IMR-90 (cell line): Measurements from ENCODE around the gene CDC34. TPM values are rescaled to one million over a fixed set of nuclear protein-coding genes. Genes with fewer than 3 reads are reported as not detected.

ENCODE experiments used
- ATAC-seq: fragments of 200-7000 bp; cut with Tn5 transposase; 2 replicates; pipeline ENCODE4 v1.9.1; 2020; ENCODE audit warnings: low read depth, mild to moderate bottlenecking, moderate library complexity
- BruUV-seq: library from RNA; stranded (reverse); fragments of 400-500 nt; replicated peaks from 2 replicates; lab custom pipeline; 2021; lab: Mats Ljungman, UMichigan
- CTCF ChIA-PET: fragments of 300-600 bp; formaldehyde crosslinking; extraction: SDS; loops from one replicate; lab custom pipeline; 2021; ENCODE audit warnings: antibody characterized with exemption; lab: Yijun Ruan, JAX
- POLR2A ChIA-PET: fragments of 300-600 bp; sonication (Branson Sonifier 250); formaldehyde crosslinking; loops from one replicate; lab custom pipeline; 2022; ENCODE audit warnings: antibody characterized with exemption; ENCODE audit not compliant: unreplicated experiment; lab: Charles Lee
- DNase-seq: peaks from one replicate; pipeline ENCODE4 v3.0.0; 2013
- H2AFZ ChIP-seq: replicated peaks from 2 replicates; pipeline ENCODE3; 2013; ENCODE audit warnings: low read length, mild to moderate bottlenecking; ENCODE audit not compliant: poor library complexity
- H2AK5ac ChIP-seq: 2 replicates; pipeline ENCODE4 v1.6.1; 2013; ENCODE audit warnings: low read depth, low read length, inconsistent platforms
- H2AK9ac ChIP-seq: replicated peaks from 2 replicates; pipeline ENCODE3; 2013; ENCODE audit warnings: mild to moderate bottlenecking, low read depth, low read length, moderate library complexity; ENCODE audit not compliant: poor library complexity
- H2BK120ac ChIP-seq: 2 replicates; pipeline ENCODE4 v1.6.1; 2013; ENCODE audit warnings: low read depth, low read length, inconsistent platforms
- H2BK15ac ChIP-seq: 3 replicates; pipeline ENCODE4 v1.6.1; 2013; ENCODE audit warnings: low read depth, low read length, inconsistent platforms
- H2BK20ac ChIP-seq: 2 replicates; pipeline ENCODE4 v1.6.1; 2013; ENCODE audit warnings: low read depth, mild to moderate bottlenecking, inconsistent platforms, low read length, moderate library complexity
- H2BK5ac ChIP-seq: 2 replicates; pipeline ENCODE4 v1.6.1; 2013; ENCODE audit warnings: mild to moderate bottlenecking, low read depth, low read length, inconsistent platforms; ENCODE audit not compliant: poor library complexity, severe bottlenecking
- H3K14ac ChIP-seq: replicated peaks from 2 replicates; pipeline ENCODE4 v1.6.1; 2013; ENCODE audit warnings: low read depth, low read length, inconsistent platforms
- H3K18ac ChIP-seq: 2 replicates; pipeline ENCODE4 v1.6.1; 2013; ENCODE audit warnings: low read depth, low read length, control low read depth
- H3K23ac ChIP-seq: 2 replicates; pipeline ENCODE4 v1.6.1; 2013; ENCODE audit warnings: low read depth, low read length, inconsistent platforms
- H3K27ac ChIP-seq: 2 replicates; pipeline ENCODE4 v1.5.1; 2013; ENCODE audit warnings: mild to moderate bottlenecking, control low read depth, low read length; ENCODE audit not compliant: insufficient read depth
- H3K27me3 ChIP-seq: 2 replicates; pipeline ENCODE4 v1.6.1; 2013; ENCODE audit warnings: low read length; ENCODE audit not compliant: control insufficient read depth, insufficient read depth
- H3K36me3 ChIP-seq: 2 replicates; pipeline ENCODE4 v1.6.1; 2013; ENCODE audit warnings: low read length, mixed read lengths; ENCODE audit not compliant: control insufficient read depth, insufficient read depth
- H3K4ac ChIP-seq: 2 replicates; pipeline ENCODE4 v1.6.1; 2013; ENCODE audit warnings: low read depth, low read length, inconsistent platforms
- H3K4me1 ChIP-seq: 2 replicates; pipeline ENCODE4 v1.6.1; 2013; ENCODE audit warnings: low read length, mixed read lengths; ENCODE audit not compliant: control insufficient read depth, insufficient read depth
- H3K4me2 ChIP-seq: 2 replicates; pipeline ENCODE4 v1.6.1; 2013; ENCODE audit warnings: low read depth, mild to moderate bottlenecking, control low read depth, low read length, moderate library complexity
- H3K4me3 ChIP-seq: 2 replicates; pipeline ENCODE4 v1.5.1; 2013; ENCODE audit warnings: low read depth, mild to moderate bottlenecking, control low read depth, low read length, moderate library complexity; ENCODE audit not compliant: insufficient read depth
- H3K56ac ChIP-seq: 2 replicates; pipeline ENCODE4 v1.6.1; 2013; ENCODE audit warnings: low read length, inconsistent platforms; ENCODE audit not compliant: insufficient read depth; ENCODE audit errors: extremely low read depth
- H3K79me1 ChIP-seq, 2 experiments: 2 replicates each; pipeline ENCODE4 v1.6.1; 2013; ENCODE audit warnings: low read length in 2 of 2, inconsistent platforms in 1 of 2, low read depth in 1 of 2
- H3K9ac ChIP-seq: 2 replicates; pipeline ENCODE4 v1.6.1; 2013; ENCODE audit warnings: low read depth, low read length, control low read depth
- H3K9me1 ChIP-seq: 2 replicates; pipeline ENCODE4 v1.6.1; 2013; ENCODE audit warnings: low read length, inconsistent platforms; ENCODE audit not compliant: insufficient read depth
- H3K9me3 ChIP-seq: 2 replicates; pipeline ENCODE4 v1.6.1; 2013; ENCODE audit warnings: low read length; ENCODE audit not compliant: control insufficient read depth, insufficient read depth
- H4K20me1 ChIP-seq: 2 replicates; pipeline ENCODE4 v1.6.1; 2013; ENCODE audit warnings: low read length, inconsistent platforms; ENCODE audit not compliant: insufficient read depth
- H4K5ac ChIP-seq: 2 replicates; pipeline ENCODE4 v1.6.1; 2013; ENCODE audit warnings: mild to moderate bottlenecking, low read depth, low read length, control low read depth
- H4K8ac ChIP-seq, 2 experiments: 2 replicates each; pipeline ENCODE4 v1.6.1; 2013; ENCODE audit warnings: low read depth in 2 of 2, low read length in 2 of 2, control low read depth in 1 of 2, inconsistent platforms in 1 of 2
- H4K91ac ChIP-seq: 2 replicates; pipeline ENCODE4 v1.6.1; 2013; ENCODE audit warnings: low read depth, low read length, inconsistent platforms; ENCODE audit not compliant: insufficient read depth
- BHLHE40 ChIP-seq: fragments of 150-350 bp; IDR thresholded peaks from 2 replicates; pipeline ENCODE4 v1.6.1; 2016; ENCODE audit warnings: mild to moderate bottlenecking, low read depth, low read length
- CEBPB ChIP-seq: IDR thresholded peaks from 2 replicates; pipeline ENCODE4 v1.6.1; 2012; ENCODE audit warnings: low read depth, low read length, improper control_type of control experiment
- CHD1 ChIP-seq: IDR thresholded peaks from 2 replicates; pipeline ENCODE4 v1.6.1; 2012; ENCODE audit warnings: low read depth, low read length, improper control_type of control experiment
- FOS ChIP-seq: fragments of 150-350 bp; IDR thresholded peaks from 2 replicates; pipeline ENCODE4 v1.6.1; 2016; ENCODE audit warnings: low read depth, low read length
- MAFK ChIP-seq: IDR thresholded peaks from 2 replicates; pipeline ENCODE4 v1.6.1; 2012; ENCODE audit warnings: low read depth, low read length, improper control_type of control experiment
- MAZ ChIP-seq: IDR thresholded peaks from 2 replicates; pipeline ENCODE4 v1.6.1; 2012; ENCODE audit warnings: low read depth, mild to moderate bottlenecking, low read length, improper control_type of control experiment, moderate library complexity, borderline replicate concordance
- MXI1 ChIP-seq: IDR thresholded peaks from 2 replicates; pipeline ENCODE4 v1.6.1; 2012; ENCODE audit warnings: low read depth, mild to moderate bottlenecking, low read length, moderate library complexity, borderline replicate concordance
- NFE2L2 ChIP-seq: fragments of 150-350 bp; IDR thresholded peaks from 2 replicates; pipeline ENCODE4 v1.6.1; 2016; ENCODE audit warnings: low read depth, mild to moderate bottlenecking, low read length
- POLR2A ChIP-seq: IDR thresholded peaks from 2 replicates; pipeline ENCODE4 v1.6.1; 2012; ENCODE audit warnings: mild to moderate bottlenecking, low read depth, low read length
- RAD21 ChIP-seq: IDR thresholded peaks from 2 replicates; pipeline ENCODE4 v1.6.1; 2012; ENCODE audit warnings: low read length, improper control_type of control experiment
- RFX5 ChIP-seq: IDR thresholded peaks from 2 replicates; pipeline ENCODE4 v1.8.0; 2012; ENCODE audit warnings: low read depth, mild to moderate bottlenecking, low read length, moderate library complexity
- SMC3 ChIP-seq: fragments of 150-350 bp; IDR thresholded peaks from 2 replicates; pipeline ENCODE4 v1.6.1; 2016; ENCODE audit warnings: low read depth, mild to moderate bottlenecking, antibody characterized with exemption, low read length, moderate library complexity
- WGBS, 2 experiments: methylation state at CpG; one replicate each; pipeline versions ENCODE4 v1.1.5 to v1.1.7; 2013; ENCODE audit warnings: missing lambda C conversion rate in 2 of 2; ENCODE audit not compliant: insufficient read length in 1 of 2; ENCODE audit errors: extremely low coverage in 2 of 2; 5-methylcytosine and 5-hydroxymethylcytosine counted together
- dilution Hi-C: fragments of 300-500 bp; cut with HindIII; formaldehyde crosslinking; loops from one replicate; pipeline ENCODE4 v1.14.3; 2018; ENCODE audit warnings: low sequenced_read_pairs; ENCODE audit not compliant: unreplicated experiment
- in situ Hi-C: fragments of 300-500 bp; cut with MboI; formaldehyde crosslinking; loops from 3 replicates; pipeline ENCODE4 v1.14.3; 2019; ENCODE audit warnings: low sequenced_read_pairs, inconsistent platforms, mixed read lengths
- intact Hi-C: fragments of 100-400 bp; cut with micrococcal nuclease; formaldehyde crosslinking; loops from 2 replicates; pipeline ENCODE4 v1.10.0; 2022
- polyA plus RNA-seq, 3 experiments: library from polyadenylated mRNA; depleted of rRNA; stranded (reverse); fragments of >200 nt; gene quantifications; 2 replicates each; pipeline ENCODE4 v1.2.3, GENCODE V29; 2012; ENCODE audit warnings: low replicate concordance in 1 of 3
- total RNA-seq: library from RNA; depleted of rRNA; stranded (reverse); fragments of >200 nt; gene quantifications from 2 replicates; pipeline ENCODE4 v1.2.3, GENCODE V29; 2012
- TF ChIP-seq, protein P1 (sequence below): conservative IDR thresholded peaks from 2 replicates; pipeline ENCODE4 v1.5.1; 2012; ENCODE audit warnings: mild to moderate bottlenecking, low read depth, low read length, improper control_type of control experiment
- TF ChIP-seq, protein P2 (sequence below): fragments of 150-350 bp; IDR thresholded peaks from 2 replicates; pipeline ENCODE4 v1.6.1; 2017; ENCODE audit warnings: mild to moderate bottlenecking, antibody characterized with exemption, low read length, low read depth

CDC34 gene
- total and polyA plus RNA-seq, 2 of the 4 experiments (the other 2 are of a cell fraction), result 35.7 to 68.9 TPM

DNA sequence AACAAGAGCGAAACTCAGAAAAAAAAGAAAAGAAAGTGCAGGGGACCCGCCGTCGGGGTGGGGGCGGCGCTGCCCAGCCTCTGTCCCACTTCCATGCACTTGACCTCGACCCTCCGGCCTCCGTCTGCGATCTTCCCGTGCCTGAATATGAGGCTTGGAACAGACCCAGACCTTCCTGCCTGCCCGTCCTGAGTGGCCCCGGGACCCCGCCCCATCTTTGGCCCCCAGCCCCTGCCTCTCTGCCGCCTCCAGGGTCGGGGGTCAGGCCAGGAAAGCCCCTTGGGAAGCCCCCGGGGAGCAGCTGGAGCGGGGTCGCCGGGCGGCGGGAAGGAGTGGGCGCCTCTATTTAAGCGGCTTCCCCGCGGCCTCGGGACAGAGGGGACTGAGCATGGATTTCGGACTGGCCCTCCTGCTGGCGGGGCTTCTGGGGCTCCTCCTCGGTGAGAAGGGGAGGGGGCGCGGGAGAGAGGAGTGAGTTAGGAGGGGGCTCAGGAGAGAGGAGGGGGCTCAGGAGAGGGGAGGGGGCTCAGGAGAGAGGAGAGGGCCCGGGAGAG is 35.4 kb upstream of the CDC34 start, which contains the start of gene MADCAM1:
TSS of gene MADCAM1 (plus strand) at position 375 of the 554 bp plus-strand sequence. CDS start at position 389, 14 bp downstream.
- Histone ChIP-seq H3K9me1 (no peaks in the 10 kb centered on the region), H3K4me2 (no peak within 1 kb of the TSS), H4K5ac (no peak within 1 kb of the TSS), H4K8ac (no peak within 1 kb of the TSS), H3K79me1 (no peaks in the 10 kb centered on the region), H3K36me3 (no peaks in the 10 kb centered on the region), H3K14ac (no peak within 1 kb of the TSS), H2AK9ac (peak within 1 kb of the TSS; percentile 55), H3K27me3 (peaks cover 32% of the 10 kb centered on the region), H2AK5ac (no peak within 1 kb of the TSS), H3K18ac (no peak within 1 kb of the TSS), H3K9me3 (no peaks in the 10 kb centered on the region), H3K56ac (no peak within 1 kb of the TSS), H3K4me1 (no peaks in the 10 kb centered on the region; the same call in 1 of the 2 replicates), H4K91ac (no peak within 1 kb of the TSS), H3K4me3 (no peak within 1 kb of the TSS), H2BK15ac (no peak within 1 kb of the TSS), H3K9ac (no peak within 1 kb of the TSS), H3K23ac (no peak within 1 kb of the TSS), H2BK20ac (no peak within 1 kb of the TSS), H3K27ac (no peak within 1 kb of the TSS), H2BK120ac (no peak within 1 kb of the TSS), H4K20me1 (no peaks in the 10 kb centered on the region), H3K4ac (no peak within 1 kb of the TSS), H2AFZ (peak within 1 kb of the TSS; percentile 78), H2BK5ac (no peak within 1 kb of the TSS)
- dilution Hi-C loops (no loop called here), intact Hi-C loops (no loop called here), in situ Hi-C loops (no loop called here)
- WGBS, 2 experiments, result 9% methylated on average over 12 of the region's 33 CpGs; no CpG with 5 or more reads in 1 of the 2 experiments
- TF ChIP-seq CEBPB (no peak), FOS (no peak), BHLHE40 (no peak), CHD1 (no peak), MAZ (no peak), RFX5 (no peak), NFE2L2 (no peak), RAD21 (no peak), MAFK (no peak), MXI1 (no peak), SMC3 (no peak), POLR2A (no peak)
- TF ChIP-seq, protein P1, sequence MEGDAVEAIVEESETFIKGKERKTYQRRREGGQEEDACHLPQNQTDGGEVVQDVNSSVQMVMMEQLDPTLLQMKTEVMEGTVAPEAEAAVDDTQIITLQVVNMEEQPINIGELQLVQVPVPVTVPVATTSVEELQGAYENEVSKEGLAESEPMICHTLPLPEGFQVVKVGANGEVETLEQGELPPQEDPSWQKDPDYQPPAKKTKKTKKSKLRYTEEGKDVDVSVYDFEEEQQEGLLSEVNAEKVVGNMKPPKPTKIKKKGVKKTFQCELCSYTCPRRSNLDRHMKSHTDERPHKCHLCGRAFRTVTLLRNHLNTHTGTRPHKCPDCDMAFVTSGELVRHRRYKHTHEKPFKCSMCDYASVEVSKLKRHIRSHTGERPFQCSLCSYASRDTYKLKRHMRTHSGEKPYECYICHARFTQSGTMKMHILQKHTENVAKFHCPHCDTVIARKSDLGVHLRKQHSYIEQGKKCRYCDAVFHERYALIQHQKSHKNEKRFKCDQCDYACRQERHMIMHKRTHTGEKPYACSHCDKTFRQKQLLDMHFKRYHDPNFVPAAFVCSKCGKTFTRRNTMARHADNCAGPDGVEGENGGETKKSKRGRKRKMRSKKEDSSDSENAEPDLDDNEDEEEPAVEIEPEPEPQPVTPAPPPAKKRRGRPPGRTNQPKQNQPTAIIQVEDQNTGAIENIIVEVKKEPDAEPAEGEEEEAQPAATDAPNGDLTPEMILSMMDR, result no peak
- TF ChIP-seq, protein P2, sequence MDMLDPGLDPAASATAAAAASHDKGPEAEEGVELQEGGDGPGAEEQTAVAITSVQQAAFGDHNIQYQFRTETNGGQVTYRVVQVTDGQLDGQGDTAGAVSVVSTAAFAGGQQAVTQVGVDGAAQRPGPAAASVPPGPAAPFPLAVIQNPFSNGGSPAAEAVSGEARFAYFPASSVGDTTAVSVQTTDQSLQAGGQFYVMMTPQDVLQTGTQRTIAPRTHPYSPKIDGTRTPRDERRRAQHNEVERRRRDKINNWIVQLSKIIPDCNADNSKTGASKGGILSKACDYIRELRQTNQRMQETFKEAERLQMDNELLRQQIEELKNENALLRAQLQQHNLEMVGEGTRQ, result no peak
- no TSS peak for BruUV-seq
- ATAC-seq (no peak), DNase-seq (no peak)
- POLR2A ChIA-PET, result no interaction called here
- CTCF ChIA-PET, result no interaction called here
